ENCODE data around the gene MGAM2. TPM values are rescaled to one million over a fixed set of nuclear protein-coding genes. Genes with fewer than 3 reads are reported as not detected.
"Not testable (repeated sequence)": the region's sequence is repeated elsewhere in the genome, so short reads cannot be mapped to it uniquely, and the experiment has no call there.

The MGAM2 gene
- polyA plus RNA-seq (2014; cell fraction: cytosol; rRNA removed) = not detected in 2 replicates
- polyA plus RNA-seq (2014; cell fraction: nucleus; rRNA removed) = not detected in 2 replicates

- DNase-seq (ENCODE audit: low spot score) = no peak
Observed at GRCh38 chr7:142111499-142111898, at the start of gene MGAM2. TSS of gene MGAM2 (plus strand) at chr7:142111718. CDS start at chr7:142116874, 5,156 bp downstream.

DNA sequence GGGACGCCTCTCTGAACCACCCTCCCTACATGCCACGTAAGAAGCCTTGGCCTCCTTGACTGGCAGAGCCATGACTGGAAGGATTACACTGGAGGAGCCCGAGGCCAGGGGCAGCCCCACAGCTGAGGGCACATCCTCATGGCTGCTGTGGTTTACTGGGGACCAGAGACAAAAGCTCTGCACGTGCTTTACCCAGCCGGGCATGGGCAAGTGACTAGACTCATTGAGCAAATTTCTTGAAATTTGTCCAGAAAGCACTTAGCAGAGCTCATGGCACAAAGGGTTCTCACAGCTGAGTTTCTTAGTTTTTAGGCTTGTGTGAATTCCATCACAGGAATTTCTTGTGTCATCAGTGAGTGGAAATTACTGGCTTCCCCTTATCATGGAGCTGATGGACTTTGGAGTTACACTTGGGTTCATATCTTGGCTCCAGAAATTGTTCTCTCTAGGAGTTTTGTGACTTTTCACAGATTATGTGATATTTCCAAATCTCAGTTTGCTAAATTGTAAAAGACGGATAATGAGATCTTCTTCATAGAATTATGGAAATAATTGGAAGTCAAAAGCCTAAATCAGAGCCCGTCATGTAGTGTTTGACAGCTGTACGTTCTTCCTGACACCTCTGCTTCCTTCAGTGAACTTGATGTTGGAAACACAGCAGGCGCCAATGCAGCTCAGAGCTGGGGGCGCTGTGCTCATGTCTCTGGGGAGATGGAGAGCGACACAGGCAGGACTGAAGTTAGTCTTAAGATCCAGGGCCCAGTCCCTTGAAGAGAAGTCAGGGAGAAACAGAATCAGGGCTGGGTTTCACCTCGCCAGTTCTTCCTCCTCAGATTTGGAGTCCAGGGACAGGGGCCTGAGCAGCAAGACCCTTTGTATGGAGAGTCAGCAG lies 47.7 kb upstream of the MGAM2 start:
- DNase-seq (ENCODE audit: low spot score) = no peak

GRCh38 chr7:142066536-142066935 lies 45.0 kb upstream of the MGAM2 start:
- DNase-seq (ENCODE audit: low spot score) = no peak

DNA sequence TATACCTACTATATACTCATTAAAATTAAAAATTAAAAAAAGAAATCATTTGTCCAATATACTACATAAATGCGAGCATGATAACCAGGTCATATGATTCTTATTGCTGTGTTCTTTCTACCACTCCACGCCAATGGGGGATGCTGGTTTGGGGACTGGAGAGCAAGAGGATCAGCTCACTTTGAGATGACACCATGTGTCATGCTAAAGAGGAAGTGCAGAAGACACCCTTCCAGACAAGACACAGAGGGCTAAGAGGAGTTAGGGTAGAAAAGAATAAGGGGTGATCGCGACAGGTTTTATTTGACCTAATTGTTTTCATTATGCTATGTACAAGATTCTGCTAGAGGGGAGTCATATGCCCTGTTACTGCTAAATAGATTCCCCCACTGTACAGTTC lies 33.8 kb upstream of the MGAM2 start:
- DNase-seq (ENCODE audit: low spot score) = no peak

DNA sequence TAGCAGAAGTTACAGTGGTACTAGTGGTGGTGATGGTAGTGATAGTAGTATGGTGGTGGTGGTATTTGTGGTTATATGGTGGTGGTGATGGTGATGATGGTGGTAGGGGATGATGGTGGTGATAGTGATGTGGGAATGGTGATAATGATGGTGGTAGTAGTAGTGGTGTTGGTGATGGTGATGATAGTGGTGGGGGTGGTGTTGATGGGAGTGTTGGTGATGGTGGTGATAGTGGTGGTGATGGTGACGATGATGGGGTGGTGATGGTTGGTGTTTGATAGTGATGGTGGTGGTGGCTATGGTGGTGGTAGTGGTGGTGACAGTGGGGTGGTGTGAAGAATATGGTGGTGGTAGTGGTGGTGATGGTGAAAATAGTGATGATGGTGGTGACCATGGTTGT lies 27.9 kb upstream of the MGAM2 start:
- no peak for DNase-seq (ENCODE audit: low spot score)

DNA sequence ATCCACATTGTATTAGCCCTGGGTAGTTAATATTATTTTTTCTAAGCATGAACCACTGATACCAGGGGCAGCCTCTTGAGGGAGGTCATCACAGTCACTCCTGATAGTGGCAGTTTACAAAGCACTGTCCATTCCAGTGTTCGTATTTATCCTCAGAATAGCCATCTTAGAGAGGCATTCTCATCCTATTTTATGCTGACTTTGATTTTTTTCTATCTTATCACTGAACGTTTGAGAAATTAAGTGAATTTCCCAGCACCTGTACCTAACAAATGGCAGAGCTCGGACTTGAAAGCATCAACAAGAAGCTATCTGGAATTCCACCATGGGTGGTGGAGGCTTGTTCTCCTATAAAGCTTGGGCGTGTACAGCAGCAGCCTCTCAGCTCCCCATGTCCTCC lies 26.1 kb upstream of the MGAM2 start:
- no peak for DNase-seq (ENCODE audit: low spot score)

DNA sequence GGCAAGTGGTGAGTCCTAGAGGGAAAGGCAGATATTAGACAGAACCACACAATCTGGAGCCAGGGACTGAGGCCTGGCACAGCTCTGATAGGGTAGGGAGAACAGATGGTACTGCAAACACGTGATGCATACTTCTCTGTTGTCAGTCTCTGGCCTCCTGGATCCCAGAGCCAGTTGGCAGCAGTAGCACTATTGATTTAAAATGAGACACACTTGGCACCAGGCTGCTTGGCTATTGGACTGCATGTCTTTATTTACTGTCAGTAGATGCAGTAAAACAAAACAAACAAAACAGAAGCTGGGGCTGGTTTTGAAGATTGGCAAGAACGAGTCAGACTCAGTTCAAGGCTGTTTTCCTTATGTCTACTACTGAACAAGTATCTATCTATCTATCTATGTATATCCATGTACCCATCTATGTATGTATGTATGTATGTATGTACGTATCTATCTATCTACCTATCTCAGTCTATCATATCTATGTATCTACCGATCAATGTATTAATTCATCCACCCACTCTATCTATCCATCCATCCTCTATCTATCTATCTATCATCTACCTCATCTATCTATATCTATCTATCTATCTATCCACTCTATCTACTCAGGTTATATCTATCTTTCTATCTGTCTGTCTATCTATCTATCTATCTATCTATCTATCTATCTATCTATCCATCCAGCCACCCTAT lies 23.4 kb upstream of the MGAM2 start:
- DNase-seq (ENCODE audit: low spot score) = no peak

- no peak for DNase-seq (ENCODE audit: low spot score)
Observed at GRCh38 chr7:142089035-142089434, 22.5 kb upstream of the MGAM2 start.

GRCh38 chr7:142091961-142092360 lies 19.6 kb upstream of the MGAM2 start:
- no peak for DNase-seq (ENCODE audit: low spot score)

DNA sequence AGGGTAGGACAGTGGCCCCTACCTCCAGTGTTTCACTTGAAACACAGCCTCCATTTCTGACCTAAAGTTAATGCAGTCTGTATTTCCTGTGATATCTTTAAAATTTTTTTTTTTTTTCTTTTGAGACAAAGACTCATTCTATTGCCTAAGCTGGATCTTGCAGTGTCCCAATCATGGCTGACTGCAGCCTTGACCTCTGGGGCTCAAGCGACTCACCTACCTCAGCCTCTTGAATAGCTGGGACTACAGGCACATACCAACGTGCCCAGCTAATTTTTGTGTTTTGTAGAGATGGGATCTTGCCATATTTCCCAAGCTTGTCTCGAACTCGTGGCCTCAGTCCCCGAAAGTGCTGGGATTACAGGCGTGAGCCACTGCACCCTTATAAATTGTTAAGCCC lies 16.7 kb upstream of the MGAM2 start:
- no peak for DNase-seq (ENCODE audit: low spot score)

DNA sequence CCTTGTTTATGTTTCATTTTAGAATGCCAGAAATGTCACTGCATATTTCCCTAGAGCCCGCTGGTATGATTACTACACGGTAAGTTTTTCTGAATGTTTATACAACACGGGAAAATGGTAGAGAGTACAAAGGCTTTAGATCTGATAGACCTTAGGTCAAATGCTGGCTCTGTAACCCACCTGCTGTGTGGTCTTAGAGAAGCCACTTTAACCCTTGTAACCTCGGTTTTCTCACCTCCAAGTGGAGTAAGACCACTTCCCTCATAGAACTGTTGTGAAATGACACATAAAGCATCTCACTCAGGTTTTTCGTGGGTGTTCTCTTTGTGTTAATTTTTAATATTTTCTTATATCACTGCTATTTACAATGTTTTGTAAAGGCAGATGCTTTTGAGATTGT lies 13.9 kb upstream of the MGAM2 start:
- DNase-seq (ENCODE audit: low spot score) = no peak

GRCh38 chr7:142098004-142098403 lies 13.5 kb upstream of the MGAM2 start:
- no peak for DNase-seq (ENCODE audit: low spot score)

GRCh38 chr7:142099347-142099746 lies 12.2 kb upstream of the MGAM2 start:
- not testable (repeated sequence) for DNase-seq (ENCODE audit: low spot score)

GRCh38 chr7:142100634-142101033 lies 10.9 kb upstream of the MGAM2 start:
- no peak for DNase-seq (ENCODE audit: low spot score)

DNA sequence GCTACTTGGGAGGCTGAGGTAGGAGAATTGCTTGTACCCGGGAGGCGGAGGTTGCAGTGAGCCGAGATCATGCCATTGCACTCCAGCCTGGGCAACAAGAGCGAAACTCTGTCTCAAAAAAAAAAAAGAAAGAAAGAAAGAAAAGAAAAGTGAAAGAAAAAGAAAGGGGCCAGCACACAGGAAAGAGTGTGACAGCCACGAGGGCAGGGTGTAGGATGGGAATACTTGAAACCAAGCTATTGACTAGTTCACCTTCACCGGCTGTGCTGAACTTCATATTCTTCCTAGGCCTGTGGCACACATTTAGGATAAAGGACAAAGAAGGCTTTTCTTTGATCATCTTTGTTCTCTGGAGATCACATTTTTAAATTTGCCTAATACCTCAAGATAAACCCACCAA lies 9.7 kb upstream of the MGAM2 start:
- not testable (repeated sequence) for DNase-seq (ENCODE audit: low spot score)

DNA sequence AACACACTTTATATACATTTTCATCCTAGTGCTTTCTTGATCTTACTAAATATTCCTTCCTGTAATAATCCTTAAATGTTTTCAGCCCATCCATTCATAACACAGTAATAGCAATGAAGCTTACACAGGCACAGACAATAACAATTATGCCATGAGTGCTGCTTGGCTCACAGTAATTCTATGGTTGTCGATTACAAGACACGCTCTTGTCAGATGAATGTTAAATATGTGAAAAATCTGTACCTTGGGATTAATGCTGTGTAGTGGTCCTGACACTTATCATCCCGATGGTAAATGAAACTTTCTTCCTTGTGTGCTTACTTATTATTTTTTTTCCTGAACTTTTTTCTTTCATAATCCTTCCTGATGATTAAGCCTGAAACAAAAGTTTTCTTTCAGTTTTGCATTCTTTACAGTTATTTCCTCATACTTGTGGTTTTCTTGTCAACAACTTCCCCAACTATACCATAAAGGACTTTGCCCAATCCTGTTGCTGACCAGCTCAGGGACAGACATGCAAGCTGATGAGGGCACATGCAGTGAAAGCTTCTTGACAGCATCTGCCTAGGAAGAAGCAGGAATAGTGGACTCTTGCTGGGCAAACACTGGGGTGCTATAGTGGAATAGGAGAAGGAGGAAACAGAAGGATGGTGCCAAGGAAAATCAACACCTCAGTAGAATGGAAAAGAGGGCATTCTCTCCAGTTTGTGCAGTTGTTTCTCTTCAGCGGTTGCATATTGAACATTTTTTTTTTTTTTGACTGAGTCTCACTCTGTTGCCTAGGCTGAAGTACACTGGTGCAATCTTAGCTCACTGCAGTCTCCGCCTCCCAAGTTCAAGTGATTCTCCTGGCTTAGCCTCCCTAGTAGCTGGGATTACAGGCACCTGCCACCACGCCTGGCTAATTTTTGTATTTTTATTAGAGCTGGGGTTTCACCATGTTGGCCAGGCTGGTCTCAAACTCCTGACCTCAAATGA lies 6.7 kb upstream of the MGAM2 start:
- no peak for DNase-seq (ENCODE audit: low spot score)

GRCh38 chr7:142108728-142109505 lies 2.6 kb upstream of the MGAM2 start:
- DNase-seq (ENCODE audit: low spot score) = no peak

GRCh38 chr7:142110098-142110497 lies 1.4 kb upstream of the MGAM2 start:
- no peak for DNase-seq (ENCODE audit: low spot score)

- no peak for DNase-seq (ENCODE audit: low spot score)
Observed at GRCh38 chr7:142110638-142111037, 880 bp upstream of the MGAM2 start.

DNA sequence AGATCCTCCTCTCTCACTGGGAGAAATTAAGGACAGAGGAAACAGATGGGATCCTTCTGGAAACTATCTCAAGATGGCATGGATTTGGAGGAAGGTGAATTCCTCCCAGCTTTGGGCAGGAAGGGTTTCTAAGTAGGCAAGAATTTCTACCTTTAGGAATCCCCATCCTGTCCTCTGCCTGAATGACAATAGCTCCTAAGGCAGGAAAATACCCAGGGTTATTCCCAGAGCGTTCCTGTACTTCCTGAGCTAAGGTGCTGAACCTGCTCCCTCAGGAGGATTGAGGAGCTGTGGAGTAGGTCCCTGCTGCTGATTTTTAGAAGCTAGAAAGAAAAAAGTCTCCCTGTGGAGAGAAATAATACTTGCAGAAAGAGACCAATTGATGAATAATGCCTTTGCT lies 568 bp downstream of the MGAM2 start:
- DNase-seq (ENCODE audit: low spot score) = no peak

DNA sequence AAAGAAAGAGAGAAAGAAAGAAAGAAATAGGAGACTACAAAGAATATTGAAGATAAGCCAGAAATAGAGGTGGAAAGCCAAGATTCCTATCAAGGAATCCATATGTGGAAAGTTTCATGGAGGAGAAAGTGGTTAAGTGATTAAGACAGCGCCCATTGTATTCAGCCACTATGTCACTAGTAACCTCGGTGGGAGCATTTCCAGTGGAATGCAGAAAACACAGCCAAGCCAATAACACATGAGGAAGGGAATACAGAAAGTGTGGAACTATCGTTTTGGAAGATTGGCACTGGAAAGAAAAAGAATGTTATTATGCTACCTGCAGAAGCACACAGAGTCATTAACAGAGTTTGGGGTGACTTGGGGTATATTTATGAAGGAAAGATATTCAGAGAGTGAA lies 2.7 kb downstream of the MGAM2 start:
- no peak for DNase-seq (ENCODE audit: low spot score)

Measured in SK-N-DZ (cell line).